H1 (cell line): ENCODE data around the gene RPRD2. TPM values are rescaled to one million over a fixed set of nuclear protein-coding genes. Genes with fewer than 3 reads are reported as not detected.

Experiments used
- CTCF ChIA-PET: fragments of 300-600 bp; sonication (Branson Sonifier 250); formaldehyde crosslinking; loops from one replicate; lab custom pipeline; 2021; ENCODE audit not compliant: partially characterized antibody; lab: Charles Lee
- POLR2A ChIA-PET: fragments of 300-600 bp; sonication (Branson Sonifier 250); formaldehyde crosslinking; loops from one replicate; lab custom pipeline; 2021; ENCODE audit warnings: inconsistent platforms; ENCODE audit not compliant: partially characterized antibody; lab: Charles Lee
- DNase-seq, 2 experiments: peaks; one replicate each; pipeline versions ENCODE4 v3.0.0 to v3.0.0-alpha.2; 2010 to 2022; ENCODE audit warnings: low spot score in 2 of 2, low read depth in 1 of 2, mixed read lengths in 1 of 2
- FAIRE-seq: peaks from 2 replicates; lab custom pipeline; 2011; peaks lifted over from hg19 to GRCh38; lab: Jason Lieb, UNC
- H2AFZ ChIP-seq: 2 replicates; pipeline ENCODE4 v1.8.1; 2012; ENCODE audit warnings: low read length, inconsistent platforms
- H2AK5ac ChIP-seq: 2 replicates; pipeline ENCODE4 v1.6.1; 2013; ENCODE audit warnings: low read depth, low read length
- H2BK120ac ChIP-seq: replicated peaks from 2 replicates; pipeline ENCODE3; 2013; ENCODE audit warnings: low read depth, low read length, inconsistent platforms
- H2BK12ac ChIP-seq: 2 replicates; pipeline ENCODE4 v1.6.1; 2013; ENCODE audit warnings: low read depth, low read length
- H2BK15ac ChIP-seq: 2 replicates; pipeline ENCODE4 v1.6.1; 2013; ENCODE audit warnings: low read length
- H2BK20ac ChIP-seq: 2 replicates; pipeline ENCODE4 v1.6.1; 2013; ENCODE audit warnings: low read length
- H2BK5ac ChIP-seq: 2 replicates; pipeline ENCODE4 v1.6.1; 2013; ENCODE audit warnings: low read depth, low read length
- H3K14ac ChIP-seq: 2 replicates; pipeline ENCODE4 v1.6.1; 2013; ENCODE audit warnings: inconsistent platforms; ENCODE audit not compliant: insufficient read length
- H3K18ac ChIP-seq: 2 replicates; pipeline ENCODE4 v1.6.1; 2013; ENCODE audit warnings: low read length; ENCODE audit errors: extremely low read depth
- H3K23ac ChIP-seq: 2 replicates; pipeline ENCODE4 v1.6.1; 2013; ENCODE audit warnings: inconsistent platforms; ENCODE audit not compliant: insufficient read length
- H3K23me2 ChIP-seq: 2 replicates; pipeline ENCODE4 v1.6.1; 2013; ENCODE audit warnings: low read depth, low read length
- H3K27ac ChIP-seq: 2 replicates; pipeline ENCODE4 v1.6.1; 2011; ENCODE audit warnings: low read depth, low read length, inconsistent platforms
- H3K27me3 ChIP-seq, 4 experiments: replicated peaks in 1 of 4; 1 replicate in 1 of 4; 2 replicates in 3 of 4; pipeline versions ENCODE4 v1.6.1 to v1.8.1; 2011 to 2013; ENCODE audit warnings: low read length in 3 of 4, mild to moderate bottlenecking in 3 of 4, inconsistent platforms in 2 of 4, mixed read lengths in 2 of 4, moderate library complexity in 1 of 4; ENCODE audit not compliant: control insufficient read depth in 3 of 4, insufficient read depth in 3 of 4; ENCODE audit errors: extremely low read depth in 1 of 4
- H3K36me3 ChIP-seq, 4 experiments: 2 replicates each; pipeline versions ENCODE4 v1.6.1 to v1.8.1; 2011 to 2013; ENCODE audit warnings: mild to moderate bottlenecking in 4 of 4, low read length in 3 of 4, moderate library complexity in 2 of 4, control low read depth in 1 of 4, inconsistent platforms in 1 of 4; ENCODE audit not compliant: insufficient read depth in 4 of 4, control insufficient read depth in 2 of 4
- H3K4ac ChIP-seq: replicated peaks from 2 replicates; pipeline ENCODE3; 2013; ENCODE audit warnings: low read length, low read depth, mixed read lengths, inconsistent platforms; ENCODE audit not compliant: insufficient read length
- H3K4me1 ChIP-seq, 4 experiments: replicated peaks in 1 of 4; 1 replicate in 1 of 4; 2 replicates in 3 of 4; pipeline versions ENCODE4 v1.6.1 to v1.8.1; 2011 to 2013; ENCODE audit warnings: low read length in 3 of 4, inconsistent platforms in 2 of 4, mixed read lengths in 1 of 4; ENCODE audit not compliant: insufficient read depth in 4 of 4, control insufficient read depth in 3 of 4
- H3K4me2 ChIP-seq, 2 experiments: 2 replicates each; pipeline versions ENCODE4 v1.6.1 to v1.8.1; 2011 to 2013; ENCODE audit warnings: low read depth in 2 of 2, low read length in 2 of 2, control low read depth in 1 of 2, inconsistent platforms in 1 of 2, mild to moderate bottlenecking in 1 of 2; ENCODE audit not compliant: insufficient read depth in 1 of 2
- H3K4me3 ChIP-seq, 4 experiments: fragments of 200-600, 300-600 bp in 1 of 4; sonication (generic), shearing (Covaris generic), sonication (Bioruptor Twin) in 1 of 4; 2 replicates each; pipeline versions ENCODE4 v1.5.1 to v1.8.1; 2011 to 2016; ENCODE audit warnings: low read length in 4 of 4, low read depth in 3 of 4, control low read depth in 2 of 4, inconsistent platforms in 2 of 4, mild to moderate bottlenecking in 2 of 4, mixed read lengths in 1 of 4, moderate library complexity in 1 of 4; ENCODE audit not compliant: insufficient read depth in 2 of 4; ENCODE audit errors: extremely low read depth in 1 of 4
- H3K56ac ChIP-seq: replicated peaks from 2 replicates; pipeline ENCODE3; 2013; ENCODE audit warnings: low read depth, mild to moderate bottlenecking, mixed read lengths, low read length, inconsistent platforms; ENCODE audit not compliant: insufficient read length
- H3K79me1 ChIP-seq: 2 replicates; pipeline ENCODE4 v1.6.1; 2013; ENCODE audit warnings: low read depth, low read length, control low read depth
- H3K79me2 ChIP-seq, 2 experiments: 2 replicates each; pipeline versions ENCODE4 v1.6.1 to v1.8.1; 2012 to 2013; ENCODE audit warnings: low read length in 2 of 2, mild to moderate bottlenecking in 2 of 2, inconsistent platforms in 1 of 2; ENCODE audit not compliant: insufficient read depth in 2 of 2, control insufficient read depth in 1 of 2
- H3K9ac ChIP-seq, 4 experiments: replicated peaks in 1 of 4; 1 replicate in 1 of 4; 2 replicates in 3 of 4; pipeline versions ENCODE4 v1.6.1 to v1.8.1; 2011 to 2013; ENCODE audit warnings: low read depth in 3 of 4, low read length in 3 of 4, control low read depth in 2 of 4, mild to moderate bottlenecking in 2 of 4, moderate library complexity in 2 of 4, inconsistent platforms in 1 of 4; ENCODE audit errors: extremely low read depth in 1 of 4
- H3K9me3 ChIP-seq, 2 experiments: 2 replicates each; pipeline versions ENCODE4 v1.6.1 to v1.8.1; 2012 to 2013; ENCODE audit warnings: mild to moderate bottlenecking in 2 of 2, moderate library complexity in 2 of 2, control low read depth in 1 of 2, inconsistent platforms in 1 of 2, low read depth in 1 of 2, low read length in 1 of 2, mixed read lengths in 1 of 2; ENCODE audit not compliant: insufficient read depth in 2 of 2
- H4K20me1 ChIP-seq, 2 experiments: replicated peaks in 1 of 2; 2 replicates each; pipeline versions ENCODE3 to v1.8.1; 2011 to 2013; ENCODE audit warnings: inconsistent platforms in 2 of 2, low read length in 2 of 2, mild to moderate bottlenecking in 1 of 2; ENCODE audit not compliant: insufficient read depth in 2 of 2, control insufficient read depth in 1 of 2
- H4K5ac ChIP-seq: 2 replicates; pipeline ENCODE4 v1.6.1; 2013; ENCODE audit warnings: low read length, low read depth, mixed read lengths, inconsistent platforms; ENCODE audit not compliant: insufficient read length
- H4K8ac ChIP-seq: 2 replicates; pipeline ENCODE4 v1.8.0; 2013; ENCODE audit warnings: mild to moderate bottlenecking, moderate library complexity, low read length, inconsistent platforms; ENCODE audit not compliant: insufficient read depth; ENCODE audit errors: extremely low read depth
- H4K91ac ChIP-seq: replicated peaks from 2 replicates; pipeline ENCODE3; 2013; ENCODE audit warnings: low read length, mixed read lengths, inconsistent platforms; ENCODE audit not compliant: insufficient read length
- ATF2 ChIP-seq: IDR thresholded peaks from 2 replicates; pipeline ENCODE4 v1.6.1; 2012; ENCODE audit warnings: low read length, inconsistent platforms
- CHD2 ChIP-seq: IDR thresholded peaks from 2 replicates; pipeline ENCODE4 v1.6.1; 2012; ENCODE audit warnings: low read length, improper control_type of control experiment
- CTBP2 ChIP-seq: IDR thresholded peaks from 2 replicates; pipeline ENCODE4 v1.7.0; 2011; ENCODE audit warnings: borderline replicate concordance, mild to moderate bottlenecking, moderate library complexity, mixed read lengths, low read length; ENCODE audit not compliant: insufficient read depth, insufficient read length
- GABPA ChIP-seq: IDR thresholded peaks from 2 replicates; pipeline ENCODE4 v1.6.1; 2011; ENCODE audit warnings: mild to moderate bottlenecking, low read length, moderate library complexity, borderline replicate concordance; ENCODE audit not compliant: insufficient read depth
- HDAC6 ChIP-seq: IDR thresholded peaks from one replicate; pipeline ENCODE4 v1.7.1; 2012; ENCODE audit warnings: low read depth, mild to moderate bottlenecking, inconsistent platforms, low read length, moderate library complexity
- KDM5A ChIP-seq: fragments of 200-600 bp; IDR thresholded peaks from 2 replicates; pipeline ENCODE4 v1.7.1; 2012; ENCODE audit warnings: mild to moderate bottlenecking, low read length, inconsistent platforms, mixed read lengths
- SIN3A ChIP-seq, 2 experiments: IDR thresholded peaks in 1 of 2; conservative IDR thresholded peaks in 1 of 2; 2 replicates each; pipeline ENCODE4 v1.6.1; 2011 to 2012; ENCODE audit warnings: low read length in 2 of 2, improper control_type of control experiment in 1 of 2, low read depth in 1 of 2, mild to moderate bottlenecking in 1 of 2
- SUZ12 ChIP-seq: fragments of 200-600 bp; sonication (generic); IDR thresholded peaks from 2 replicates; pipeline ENCODE4 v1.6.1; 2012; ENCODE audit warnings: mild to moderate bottlenecking, inconsistent platforms, low read length, moderate library complexity, mixed read lengths
- TCF12 ChIP-seq: IDR thresholded peaks from 2 replicates; pipeline ENCODE4 v1.6.1; 2011; ENCODE audit warnings: low read depth, mild to moderate bottlenecking, low read length
- WGBS, 2 experiments: shearing (Covaris generic) in 1 of 2; methylation state at CpG; one replicate each; pipeline versions ENCODE4 v1.1.6 to v1.1.7; 2013 to 2015; ENCODE audit warnings: low lambda C conversion rate in 2 of 2, mixed read lengths in 2 of 2, inconsistent platforms in 1 of 2, low coverage in 1 of 2, missing lambda C conversion rate in 1 of 2; ENCODE audit not compliant: insufficient replicate concordance in 2 of 2, insufficient coverage in 1 of 2, insufficient read length in 1 of 2; ENCODE audit errors: extremely low coverage in 1 of 2, missing lambda C conversion rate in 1 of 2; 5-methylcytosine and 5-hydroxymethylcytosine counted together
- polyA plus RNA-seq, 7 experiments: library from polyadenylated mRNA; depleted of rRNA in 3 of 7; stranded (reverse) in 5 of 7; unstranded in 2 of 7; fragments of >200 nt in 5 of 7; fragments of 200-250 nt in 2 of 7; gene quantifications; 1 replicate in 5 of 7; 2 replicates in 1 of 7; 4 replicates in 1 of 7; pipeline versions ENCODE4 v1.2.1 to v1.2.3, GENCODE V29; 2011 to 2013; ENCODE audit warnings: missing spikeins in 2 of 7, mixed read lengths in 2 of 7
- total RNA-seq: library from RNA; stranded (reverse); fragmentation: NEBNext Ultra II Directional; extraction: Animal tissue kit (Norgen Biotek cat#: 25700); gene quantifications from 2 replicates; pipeline ENCODE4 v1.2.1, GENCODE V29; 2021
- TF ChIP-seq, protein P1 (sequence below): IDR thresholded peaks from 2 replicates; pipeline ENCODE4 v1.6.1; 2011; ENCODE audit warnings: low read depth, mild to moderate bottlenecking, low read length; ENCODE audit not compliant: insufficient read depth

Gene RPRD2
- total and polyA plus RNA-seq, 2 of the 8 experiments (the other 6 are each of a cell fraction or from before 2014, with no cell fraction given): 14.4 to 32.4 TPM

- Histone ChIP-seq H4K5ac (no peak overlapping the region), H3K4me3 (peak overlapping the region in 1 of 4 experiments; percentile 72; a peak in 1 of 8 replicates), H3K14ac (no peak overlapping the region), H2BK120ac (no peak overlapping the region), H2AFZ (no peak overlapping the region), H2BK5ac (no peak overlapping the region), H4K8ac (peak overlapping the region; percentile 31; the same call in 1 of the 2 replicates), H3K79me2 (no peaks in the 10 kb centered on the region), H3K36me3 (no peaks in the 10 kb centered on the region), H3K27ac (no peak overlapping the region), H3K79me1 (no peaks in the 10 kb centered on the region), H3K9ac (no peak overlapping the region), H2BK15ac (no peak overlapping the region), H3K23me2 (peaks cover 5% of the 10 kb centered on the region), H2AK5ac (no peak overlapping the region), H4K91ac (no peak overlapping the region), H2BK20ac (peak overlapping the region; percentile 80; the same call in 1 of the 2 replicates), H3K4me2 (peak overlapping the region in 1 of 2 experiments; percentile 91; a peak in 1 of 4 replicates), H2BK12ac (no peak overlapping the region), H3K4me1 (peaks cover 0 to 4% (median 3%) of the 10 kb centered on the region in 4 experiments; a peak in 5 of 7 replicates), H3K27me3 (no peaks in the 10 kb centered on the region; a peak in 1 of 7 replicates), H3K56ac (no peak overlapping the region), H3K4ac (no peak overlapping the region), H3K9me3 (no peaks in the 10 kb centered on the region), H3K23ac (no peak overlapping the region), H3K18ac (no peak overlapping the region), H4K20me1 (no peaks in the 10 kb centered on the region)
- DNase-seq: no peak
- FAIRE-seq: no peak
- 94% methylated on average over 9 of the region's 9 CpGs; no CpG with 5 or more reads in 1 of the 2 experiments for WGBS, 2 experiments
- CTCF ChIA-PET: interaction anchor here (1.4 to 22.4 kb wide), 2 partner anchors 11 to 18 kb away, joined by 3 to 253 read pairs; no protein-coding TSS in a partner anchor
- POLR2A ChIA-PET: interaction anchor here (1.4 to 1.7 kb wide), 4 partner anchors 12 to 46 kb away, joined by 3 to 5 read pairs (median 4); no protein-coding TSS in a partner anchor
- TF ChIP-seq, protein P1, sequence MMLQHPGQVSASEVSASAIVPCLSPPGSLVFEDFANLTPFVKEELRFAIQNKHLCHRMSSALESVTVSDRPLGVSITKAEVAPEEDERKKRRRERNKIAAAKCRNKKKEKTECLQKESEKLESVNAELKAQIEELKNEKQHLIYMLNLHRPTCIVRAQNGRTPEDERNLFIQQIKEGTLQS: no peak
- TF ChIP-seq GABPA (no peak), HDAC6 (no peak), CHD2 (no peak), CTBP2 (no peak), SIN3A (conservative IDR thresholded peaks at IDR 0.05 in 1 of 2, IDR thresholded peaks at IDR 0.05 in 1 of 2; ENCODE audit: low read depth in 1 of 2, low read length in 2 of 2) (no peak), ATF2 (no peak), SUZ12 (no peak), TCF12 (no peak), KDM5A (no peak)
These were observed 150.3 kb downstream of the RPRD2 start for GRCh38 chr1:150514260-150514659.
